CD4-positive, alpha-beta T cell (primary cell): ENCODE results near the gene RER1. TPM values are rescaled to one million over a fixed set of nuclear protein-coding genes. Genes with fewer than 3 reads are reported as not detected.

Experiments
- ATAC-seq: fragments of 200-7000 bp; cut with Tn5 transposase; one replicate; pipeline ENCODE4 v1.10.0; 2022; ENCODE audit warnings: mild to moderate bottlenecking; ENCODE audit not compliant: poor library complexity
- CTCF ChIA-PET: fragments of 350-600 bp; sonication (Branson Sonifier 250); formaldehyde crosslinking; loops from one replicate; lab custom pipeline; 2021; ENCODE audit warnings: antibody characterized with exemption, inconsistent platforms; lab: Charles Lee
- POLR2A ChIA-PET: fragments of 350-600 bp; sonication (Branson Sonifier 250); formaldehyde crosslinking; loops from one replicate; lab custom pipeline; 2021; ENCODE audit warnings: antibody characterized with exemption, inconsistent platforms; lab: Charles Lee
- DNase-seq, 14 experiments: peaks; one replicate each; pipeline ENCODE4 v3.0.0-alpha.2; 2013 to 2020; ENCODE audit warnings: mixed read lengths in 2 of 14
- H3K27ac ChIP-seq, 2 donors: one replicate each; pipeline versions ENCODE4 v1.5.1 to v1.7.0; 2013; ENCODE audit warnings: low read length in 2 of 2, low read depth in 1 of 2, mild to moderate bottlenecking in 1 of 2
- H3K27me3 ChIP-seq, 2 experiments: 1 replicate in 1 of 2; 2 replicates in 1 of 2; pipeline versions ENCODE4 v1.6.1 to v1.7.0; 2013; ENCODE audit warnings: low read length in 2 of 2, control low read depth in 1 of 2, mild to moderate bottlenecking in 1 of 2, moderate library complexity in 1 of 2; ENCODE audit not compliant: insufficient read depth in 2 of 2, control insufficient read depth in 1 of 2
- H3K36me3 ChIP-seq: one replicate; pipeline ENCODE4 v1.6.1; 2013; ENCODE audit warnings: low read length, control low read depth; ENCODE audit not compliant: insufficient read depth
- H3K4me1 ChIP-seq: one replicate; pipeline ENCODE4 v1.6.1; 2013; ENCODE audit warnings: low read length, control low read depth; ENCODE audit not compliant: insufficient read depth
- H3K4me3 ChIP-seq: one replicate; pipeline ENCODE4 v1.5.1; 2013; ENCODE audit warnings: mild to moderate bottlenecking, low read length, moderate library complexity
- H3K9me3 ChIP-seq, 2 experiments: 1 replicate in 1 of 2; 2 replicates in 1 of 2; pipeline versions ENCODE4 v1.6.1 to v1.7.0; 2013; ENCODE audit warnings: low read length in 2 of 2, mild to moderate bottlenecking in 2 of 2, control low read depth in 1 of 2, moderate library complexity in 1 of 2; ENCODE audit not compliant: control insufficient read depth in 1 of 2, insufficient read depth in 1 of 2
- H3K27ac Mint-ChIP-seq: one replicate; pipeline ENCODE4 v1.8.0; 2020; ENCODE audit warnings: mixed read lengths
- H3K27me3 Mint-ChIP-seq: one replicate; pipeline ENCODE4 v1.8.0; 2021; ENCODE audit warnings: mixed read lengths
- H3K36me3 Mint-ChIP-seq: one replicate; pipeline ENCODE4 v1.8.0; 2021; ENCODE audit warnings: low read depth, mixed read lengths
- H3K4me1 Mint-ChIP-seq: one replicate; pipeline ENCODE4 v1.8.0; 2021; ENCODE audit warnings: low read depth, mixed read lengths
- H3K4me3 Mint-ChIP-seq: one replicate; pipeline ENCODE4 v1.8.0; 2020; ENCODE audit warnings: mild to moderate bottlenecking, mixed read lengths
- H3K9me3 Mint-ChIP-seq: one replicate; pipeline ENCODE4 v1.8.0; 2020; ENCODE audit warnings: mixed read lengths
- CTCF ChIP-seq: fragments of 200-600 bp; IDR thresholded peaks from one replicate; pipeline ENCODE4 v1.8.0; 2022; ENCODE audit warnings: antibody characterized with exemption, mild to moderate bottlenecking
- intact Hi-C, 2 experiments: fragments of 100-400 bp; cut with DNase I in 1 of 2; cut with micrococcal nuclease in 1 of 2; formaldehyde crosslinking; loops; one replicate each; pipeline versions ENCODE4 v1.15.1 to v1.9.0; 2023 to 2025; cut with DNase I, micrococcal nuclease
- total RNA-seq, 174 experiments: library from RNA in 2 of 174; stranded (reverse) in 2 of 174; gene quantifications; one replicate each; pipeline ENCODE4 v1.2.3 and lab custom pipeline; 2021 to 2026

The RER1 gene
- total RNA-seq, 2 experiments from 2014 or later, result 57.9 to 60.7 TPM

- Mint-ChIP-seq H3K4me1 (no peaks in the 10 kb centered on the region), H3K27ac (no peak overlapping the region), H3K9me3 (no peaks in the 10 kb centered on the region), H3K27me3 (no peaks in the 10 kb centered on the region), H3K36me3 (no peaks in the 10 kb centered on the region), H3K4me3 (no peak overlapping the region)
- Histone ChIP-seq H3K4me1 (peaks cover 13% of the 10 kb centered on the region), H3K36me3 (no peaks in the 10 kb centered on the region), H3K27ac (no peak overlapping the region), H3K9me3 (no peaks in the 10 kb centered on the region), H3K4me3 (no peak overlapping the region), H3K27me3 (no peaks in the 10 kb centered on the region)
- POLR2A ChIA-PET, result interaction anchor here (3.8 kb wide), 1 partner anchor 189 kb away, joined by 27 read pairs; the partner anchor contains the start of gene FAAP20
- intact Hi-C loops, result loop anchor here (5.0 to 10.0 kb wide), 3 partner anchors 67 to 127 kb away; no protein-coding TSS in a partner anchor
- no peak for DNase-seq
- CTCF ChIA-PET, result no interaction called here
- ATAC-seq, result no peak
- no peak for TF ChIP-seq CTCF
These were observed 7.3 kb upstream of the RER1 start for GRCh38 chr1:2384130-2384860.

GRCh38 chr1:2384941-2385481 lies 6.6 kb upstream of the RER1 start:
- H3K4me3 Mint-ChIP-seq, result no peak overlapping the region
- Histone ChIP-seq H3K4me1 (peaks cover 14% of the 10 kb centered on the region), H3K27ac (no peak overlapping the region), H3K4me3 (no peak overlapping the region), H3K36me3 (no peaks in the 10 kb centered on the region), H3K9me3 (no peaks in the 10 kb centered on the region), H3K27me3 (no peaks in the 10 kb centered on the region)
- no peaks in the 10 kb centered on the region for H3K27me3 Mint-ChIP-seq
- H3K36me3 Mint-ChIP-seq, result no peaks in the 10 kb centered on the region
- CTCF ChIA-PET, result no interaction called here
- ATAC-seq (no peak), DNase-seq (peak in 1 of 14 experiments; percentile 1)
- POLR2A ChIA-PET, result no interaction called here
- H3K4me1 Mint-ChIP-seq, result no peaks in the 10 kb centered on the region
- no peak for TF ChIP-seq CTCF
- intact Hi-C loops, result loop anchor here (5.0 to 10.0 kb wide), 3 partner anchors 68 to 128 kb away; no protein-coding TSS in a partner anchor
- H3K27ac Mint-ChIP-seq, result no peak overlapping the region
- H3K9me3 Mint-ChIP-seq, result no peaks in the 10 kb centered on the region

- no peaks in the 10 kb centered on the region for H3K9me3 ChIP-seq
- intact Hi-C loops, result loop anchor here in 1 of 2 experiments (10.0 kb wide), 1 partner anchor 71 kb away; no protein-coding TSS in a partner anchor
- no peak overlapping the region for H3K27ac Mint-ChIP-seq
- no peaks in the 10 kb centered on the region for H3K36me3 Mint-ChIP-seq
- H3K27ac ChIP-seq, result no peak overlapping the region
- H3K27me3 ChIP-seq, result no peaks in the 10 kb centered on the region
- DNase-seq (peak in 1 of 14 experiments; percentile 1), ATAC-seq (no peak)
- no peak overlapping the region for H3K4me3 ChIP-seq
- ChIA-PET POLR2A (no interaction called here), CTCF (no interaction called here)
- no peaks in the 10 kb centered on the region for H3K9me3 Mint-ChIP-seq
- no peaks in the 10 kb centered on the region for H3K36me3 ChIP-seq
- peak overlapping the region; percentile 42 for H3K4me3 Mint-ChIP-seq
- peaks cover 22% of the 10 kb centered on the region for H3K4me1 ChIP-seq
- H3K4me1 Mint-ChIP-seq, result no peaks in the 10 kb centered on the region
- TF ChIP-seq CTCF, result no peak
- H3K27me3 Mint-ChIP-seq, result no peaks in the 10 kb centered on the region
These were observed 5.9 kb upstream of the RER1 start for GRCh38 chr1:2385606-2386280.
